Stimulated activated CD8-positive, alpha-beta memory T cell treated with anti-CD3 and anti-CD28 coated beads, Interleukin-4, amount 100 ng/mL, for 4 hours (primary cell): ENCODE data around the gene AKT1.

Experiments
- DNase-seq, 2 donors: peaks; one replicate each; pipeline ENCODE4 v3.0.0-alpha.2; 2020; ENCODE audit warnings: low read depth in 2 of 2, low spot score in 1 of 2

Gene AKT1

GRCh38 chr14:104800015-104800770 lies 4.6 kb upstream of the AKT1 start:
- peak; percentile 45 to 70 for DNase-seq

- DNase-seq = no peak
These were observed 3.9 kb upstream of the AKT1 start for GRCh38 chr14:104799244-104800014.

GRCh38 chr14:104798300-104799243 lies 3.0 kb upstream of the AKT1 start:
- DNase-seq = no peak

GRCh38 chr14:104797115-104798044 lies 1.8 kb upstream of the AKT1 start:
- DNase-seq = no peak

- no peak for DNase-seq
These were observed 1.1 kb upstream of the AKT1 start for GRCh38 chr14:104796687-104797081.

- peak; percentile 19 to 21 for DNase-seq
These were observed 486 bp upstream of the AKT1 start for GRCh38 chr14:104795781-104796686.

- DNase-seq = no peak
These were observed 936 bp downstream of the AKT1 start for GRCh38 chr14:104794631-104794992.

GRCh38 chr14:104794099-104794498 lies 1.4 kb downstream of the AKT1 start:
- peak in 1 of 2 donors; percentile 18 for DNase-seq

- no peak for DNase-seq
These were observed 1.9 kb downstream of the AKT1 start for GRCh38 chr14:104793703-104793959.

- no peak for DNase-seq
These were observed 2.4 kb downstream of the AKT1 start for GRCh38 chr14:104792945-104793702.

- no peak for DNase-seq
These were observed 3.3 kb downstream of the AKT1 start for GRCh38 chr14:104792101-104792884.

- DNase-seq = no peak
These were observed 4.1 kb downstream of the AKT1 start for GRCh38 chr14:104791425-104791824.

- DNase-seq = no peak
These were observed 5.5 kb downstream of the AKT1 start for GRCh38 chr14:104789752-104790743.

GRCh38 chr14:104788873-104789663 lies 6.5 kb downstream of the AKT1 start:
- DNase-seq = no peak

- DNase-seq = no peak
These were observed 7.3 kb downstream of the AKT1 start for GRCh38 chr14:104788161-104788818.

GRCh38 chr14:104787736-104788135 lies 7.8 kb downstream of the AKT1 start:
- DNase-seq = no peak
